Inferior parietal cortex (tissue), 1 donor: ENCODE data around the gene TIMM17A.
"Not testable (repeated sequence)": the region's sequence is repeated elsewhere in the genome, so short reads cannot be mapped to it uniquely, and the experiment has no call there.

Source experiments
- DNase-seq: peaks from one replicate; pipeline ENCODE4 v3.0.0-alpha.2; 2016; ENCODE audit errors: extremely low spot score

Gene TIMM17A

DNA sequence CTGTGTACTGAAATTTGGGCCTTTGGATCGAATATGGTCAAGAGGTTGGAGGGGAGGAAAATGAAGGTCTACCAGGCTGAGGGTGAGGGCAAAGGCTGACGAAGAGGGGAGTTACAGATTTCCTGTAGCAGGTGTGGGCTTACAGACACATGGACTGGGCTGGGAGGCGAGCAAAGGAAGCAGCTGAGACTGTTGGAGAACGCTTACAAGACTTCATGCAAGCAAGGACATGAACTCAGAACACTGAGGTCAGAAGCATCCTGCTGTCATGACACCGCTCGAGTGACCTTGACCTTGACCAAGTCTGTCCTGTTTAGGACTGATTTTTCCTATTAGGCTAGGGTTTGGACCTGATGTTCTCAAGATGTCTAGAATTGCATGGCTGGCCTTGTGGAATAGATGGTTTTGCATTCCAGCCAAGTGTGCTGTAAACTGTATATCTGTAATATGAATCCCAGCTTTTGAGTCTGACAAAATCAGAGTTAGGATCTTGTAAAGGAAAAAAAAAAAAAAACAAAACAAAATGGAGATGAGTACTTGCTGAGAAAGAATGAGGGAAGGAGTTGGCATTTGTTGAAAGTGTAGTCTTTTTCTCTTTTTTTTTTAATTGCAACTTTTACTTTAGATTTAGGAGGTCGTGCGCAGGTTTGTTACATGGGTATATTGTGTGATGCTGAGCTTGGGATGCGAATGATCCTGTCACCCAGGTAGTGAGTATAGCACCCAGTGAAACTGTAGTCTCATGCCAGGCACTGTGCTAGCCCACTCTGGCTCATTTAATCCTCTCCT lies 60.9 kb downstream of the TIMM17A start:
- no peak for DNase-seq

DNA sequence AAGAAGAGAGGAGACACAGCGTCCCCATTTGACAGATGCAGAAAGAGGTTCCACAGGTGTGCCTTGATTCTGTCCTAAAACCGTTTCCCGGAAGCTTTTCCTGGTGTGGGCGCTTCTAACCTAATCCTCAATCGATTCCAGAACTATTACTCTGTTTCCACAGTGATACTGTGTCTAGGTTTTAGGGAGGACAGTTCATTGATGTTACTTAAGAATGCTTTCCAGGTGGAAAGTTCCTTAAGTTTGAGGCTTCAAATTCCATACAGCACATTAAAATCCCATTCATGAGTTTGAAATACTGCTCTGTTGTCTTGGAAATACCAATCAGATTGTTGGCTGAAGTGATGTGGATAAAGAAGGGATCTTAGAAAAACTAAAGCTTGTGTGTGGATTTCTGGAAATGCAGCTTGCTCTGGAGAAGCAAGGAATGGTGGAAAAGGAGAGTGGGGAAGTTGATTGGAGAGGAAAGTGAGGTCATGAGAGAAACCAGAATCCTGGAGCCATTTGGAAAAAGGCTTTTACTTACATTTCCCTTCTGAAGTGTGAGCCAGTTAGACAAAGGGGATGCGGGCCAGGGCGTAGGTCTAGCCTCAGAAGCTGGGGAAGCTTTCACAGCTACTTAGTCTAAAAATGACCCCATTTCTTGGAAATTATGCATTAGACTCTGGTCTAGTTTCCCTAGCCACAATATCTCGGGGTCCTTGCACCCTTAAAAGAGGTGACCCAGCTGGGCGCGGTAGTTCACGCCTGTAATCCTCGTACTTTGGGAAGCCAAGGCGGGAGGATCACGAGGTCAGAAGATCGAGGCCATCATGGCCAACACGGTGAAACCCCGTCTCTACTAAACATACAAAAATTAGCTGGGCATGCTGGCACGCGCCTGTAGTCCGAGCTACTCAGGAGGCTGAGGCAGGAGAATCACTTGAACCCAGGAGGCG lies 61.8 kb downstream of the TIMM17A start:
- no peak for DNase-seq

DNA sequence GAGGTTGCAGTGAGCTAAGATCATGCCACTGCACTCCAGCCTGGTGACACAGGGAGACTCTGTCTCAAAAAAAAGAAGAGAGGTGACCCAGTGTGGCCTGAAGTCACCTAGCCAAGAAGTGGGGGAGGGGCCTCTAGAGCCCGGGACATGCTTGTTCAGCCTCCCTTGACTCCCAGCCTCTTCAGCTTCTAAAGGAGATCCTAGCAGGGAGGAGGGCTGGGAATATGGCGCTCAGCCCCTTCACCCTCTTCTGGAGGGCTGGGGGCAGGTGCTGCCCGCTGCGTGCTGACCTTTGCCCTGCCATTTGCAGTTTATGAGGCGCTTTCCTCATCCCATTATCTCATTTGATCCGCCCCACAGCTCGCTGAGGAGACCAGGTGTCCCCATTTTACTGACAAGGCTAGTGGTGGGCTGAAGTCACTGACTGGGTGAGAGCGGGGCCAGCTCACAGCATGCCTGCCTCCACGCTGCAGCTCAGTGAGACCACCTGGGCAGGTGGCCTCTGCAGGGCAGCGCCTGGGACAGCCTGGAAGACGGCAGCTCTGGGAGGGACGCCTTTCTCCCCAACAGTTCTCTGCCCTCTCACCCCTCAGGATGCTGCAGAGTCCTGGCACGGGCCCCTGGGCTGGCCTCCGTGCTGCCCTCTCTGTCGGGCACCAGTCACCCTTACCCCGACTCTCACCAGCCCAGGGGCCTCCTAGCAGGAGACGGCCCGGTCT lies 62.6 kb downstream of the TIMM17A start:
- DNase-seq = no peak

DNA sequence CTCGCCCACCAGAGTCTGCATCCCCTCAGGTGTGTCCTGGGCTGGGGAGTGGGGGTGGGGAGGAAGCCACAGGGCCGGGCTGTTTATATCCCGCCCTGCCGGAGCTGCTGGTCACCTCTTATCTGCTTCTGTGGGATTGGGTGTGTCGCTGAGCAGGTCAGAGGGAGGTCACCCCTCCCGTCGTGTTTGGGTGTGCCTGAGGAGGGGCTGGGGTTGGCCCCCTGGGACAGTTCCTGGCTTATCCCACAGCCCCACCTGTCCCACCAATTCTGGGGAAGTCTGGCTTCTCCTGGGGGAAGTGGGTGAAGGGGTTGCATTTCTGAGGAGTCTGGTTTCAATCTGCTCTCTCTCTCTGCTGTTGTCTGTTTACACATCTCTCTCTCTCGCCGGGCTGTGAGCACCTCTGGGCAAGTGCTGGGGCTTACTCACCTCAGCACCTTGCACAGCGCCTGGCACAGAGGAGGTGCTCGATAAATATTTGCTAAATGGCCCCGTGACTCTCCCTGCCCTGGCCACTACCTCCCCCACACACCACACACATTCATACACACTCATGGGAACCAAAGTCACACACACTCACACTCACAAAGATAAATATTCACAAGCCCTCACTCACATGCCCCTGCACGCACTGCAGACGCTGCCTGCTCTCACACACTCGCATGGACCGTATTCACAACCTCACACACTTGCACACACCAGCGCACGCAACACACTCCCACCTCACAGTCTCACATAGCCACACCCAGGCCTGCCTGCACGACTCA lies 63.3 kb downstream of the TIMM17A start:
- DNase-seq = no peak

DNA sequence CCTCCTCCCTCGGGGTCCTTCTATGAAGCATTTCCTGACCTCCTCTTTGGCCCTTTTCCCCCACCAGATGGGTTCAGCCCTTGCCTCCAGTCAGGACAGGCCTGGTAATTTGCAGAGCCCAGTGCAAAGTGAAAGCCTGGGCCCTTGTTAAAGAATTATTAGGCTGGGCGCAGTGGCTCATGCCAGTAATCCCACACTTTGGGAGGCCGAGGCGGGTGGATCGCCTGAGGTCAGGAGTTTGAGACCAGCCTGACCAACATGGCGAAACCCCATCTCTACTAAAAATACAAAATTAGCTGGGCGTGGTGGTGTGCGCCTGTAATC lies 63.9 kb downstream of the TIMM17A start:
- not testable (repeated sequence) for DNase-seq
